Naive thymus-derived CD8-positive, alpha-beta T cell (primary cell): ENCODE results near the gene SMIM32. TPM values are rescaled to one million over a fixed set of nuclear protein-coding genes. Genes with fewer than 3 reads are reported as not detected.

Source experiments
- ATAC-seq, 2 donors: fragments of 150-1000 bp; cut with Tn5 transposase in 1 of 2; sonication (Bioruptor Pico), chemical (Tn5 transposase) in 1 of 2; 1 replicate in 1 of 2; 2 replicates in 1 of 2; pipeline ENCODE4 v1.10.0; 2021; ENCODE audit warnings: mild to moderate bottlenecking in 2 of 2, moderate library complexity in 2 of 2
- POLR2A ChIA-PET: fragments of 350-600 bp; sonication (Branson Sonifier 250); formaldehyde crosslinking; loops from one replicate; lab custom pipeline; 2021; ENCODE audit warnings: antibody characterized with exemption; lab: Charles Lee
- DNase-seq, 10 donors: peaks; one replicate each; pipeline versions ENCODE4 v3.0.0 to v3.0.0-alpha.2; 2020 to 2022
- H3K27ac Mint-ChIP-seq, 10 donors: one replicate each; pipeline ENCODE4 v1.8.0; 2020 to 2022; ENCODE audit warnings: mild to moderate bottlenecking in 10 of 10, mixed read lengths in 10 of 10, moderate library complexity in 4 of 10, inconsistent platforms in 1 of 10
- H3K27me3 Mint-ChIP-seq, 5 donors: one replicate each; pipeline ENCODE4 v1.8.0; 2021 to 2022; ENCODE audit warnings: mixed read lengths in 5 of 5
- H3K36me3 Mint-ChIP-seq, 3 donors: one replicate each; pipeline ENCODE4 v1.8.0; 2020 to 2022; ENCODE audit warnings: mixed read lengths in 3 of 3, mild to moderate bottlenecking in 2 of 3, inconsistent platforms in 1 of 3
- H3K4me1 Mint-ChIP-seq, 4 donors: one replicate each; pipeline ENCODE4 v1.8.0; 2021 to 2022; ENCODE audit warnings: mixed read lengths in 4 of 4
- H3K4me3 Mint-ChIP-seq, 10 donors: one replicate each; pipeline ENCODE4 v1.8.0; 2020 to 2022; ENCODE audit warnings: mild to moderate bottlenecking in 10 of 10, mixed read lengths in 10 of 10, moderate library complexity in 6 of 10, inconsistent platforms in 1 of 10
- H3K9me3 Mint-ChIP-seq, 9 donors: one replicate each; pipeline ENCODE4 v1.8.0; 2020 to 2022; ENCODE audit warnings: mixed read lengths in 9 of 9, mild to moderate bottlenecking in 3 of 9, inconsistent platforms in 1 of 9, moderate library complexity in 1 of 9
- polyA plus RNA-seq, 3 donors: library from polyadenylated mRNA; unstranded; fragments of 300-500 nt; fragmentation: Illumina TruSeq; gene quantifications; one replicate each; pipeline ENCODE4 v1.2.3, GENCODE V29; 2021
- total RNA-seq, 8 experiments: library from RNA in 2 of 8; stranded (reverse) in 2 of 8; gene quantifications; one replicate each; pipeline ENCODE4 v1.2.3 and lab custom pipeline; 2021 to 2026

Gene SMIM32
- total and polyA plus RNA-seq, 5 experiments from 2014 or later: not detected

DNA sequence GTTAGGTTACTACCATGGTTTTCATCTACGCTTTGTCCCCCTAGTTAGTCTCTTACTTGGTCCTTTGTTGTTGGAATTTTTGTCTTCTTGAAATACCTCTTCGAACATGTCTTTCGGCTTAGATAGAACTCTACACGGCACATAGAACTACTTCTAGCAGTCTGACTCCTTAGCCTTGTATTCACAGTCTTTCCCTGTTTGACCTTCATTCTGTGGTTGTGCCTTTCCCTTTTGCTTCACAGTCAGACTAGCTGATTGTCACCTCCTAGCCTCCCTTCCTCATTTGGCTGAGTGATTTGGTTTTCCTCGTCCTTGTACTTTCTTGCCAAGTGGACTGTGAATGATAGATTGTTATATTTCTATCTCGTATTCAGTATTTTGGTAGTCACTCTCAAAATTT, 49.6 kb downstream of the SMIM32 start:
- POLR2A ChIA-PET: no interaction called here
- no peak for DNase-seq
- Mint-ChIP-seq H3K4me1 (peaks cover 5 to 28% (median 18%) of the 10 kb centered on the region in 4 donors), H3K4me3 (no peak overlapping the region), H3K36me3 (peaks cover 0 to 2% (median 0%) of the 10 kb centered on the region in 3 donors), H3K27ac (no peak overlapping the region), H3K9me3 (no peaks in the 10 kb centered on the region), H3K27me3 (peaks cover 0 to 5% (median 0%) of the 10 kb centered on the region in 5 donors)
- no peak for ATAC-seq

- H3K4me1 Mint-ChIP-seq: peaks cover 7 to 34% (median 27%) of the 10 kb centered on the region in 4 donors
- H3K4me3 Mint-ChIP-seq: no peak overlapping the region
- POLR2A ChIA-PET: interaction anchor here (0.5 kb wide), 1 partner anchor 142 kb away, joined by 3 read pairs; no protein-coding TSS in a partner anchor
- H3K27ac Mint-ChIP-seq: no peak overlapping the region
- H3K9me3 Mint-ChIP-seq: no peaks in the 10 kb centered on the region
- peaks cover 0 to 2% (median 0%) of the 10 kb centered on the region in 3 donors for H3K36me3 Mint-ChIP-seq
- ATAC-seq (no peak), DNase-seq (no peak)
- peaks cover 0 to 5% (median 0%) of the 10 kb centered on the region in 5 donors for H3K27me3 Mint-ChIP-seq
Measured at GRCh38 chr5:136141561-136141960, 51.4 kb downstream of the SMIM32 start.

Other genes with a start within 250 kb of the SMIM32 start
- not detected for gene LECT2, start 238.2 kb downstream of the SMIM32 start, total RNA-seq
- gene LECT2, start 238.2 kb downstream of the SMIM32 start, polyA plus RNA-seq: not detected
- gene TGFBI, start 164.2 kb downstream of the SMIM32 start, total RNA-seq: 10 to 100 TPM in 1 of 2 experiments, 1 to 10 TPM in 1; 8.9 to 11.7 TPM
- 1 to 10 TPM in 1 of 3 donors, under 1 TPM in 1, not detected in 1; 0.34 to 3.2 TPM for gene TGFBI, start 164.2 kb downstream of the SMIM32 start, polyA plus RNA-seq
- 10 to 100 TPM; 20.0 to 21.5 TPM for gene SMAD5, start 60.3 kb downstream of the SMIM32 start, total RNA-seq
- gene SMAD5, start 60.3 kb downstream of the SMIM32 start, polyA plus RNA-seq: 10 to 100 TPM; 10.8 to 17.2 (median 14.7) TPM
- gene TRPC7, start 172.4 kb upstream of the SMIM32 start, total RNA-seq: not detected
- gene TRPC7, start 172.4 kb upstream of the SMIM32 start, polyA plus RNA-seq: not detected